ENCODE measurements around the gene HIP1R.
A peak's percentile ranks its signal among the peaks of the same experiment; 100 is the strongest.

The HIP1R gene

GRCh38 chr12:122868471-122869177, 33.4 kb downstream of the HIP1R start:
- Histone ChIP-seq H3K9ac (ENCODE audit: low read depth in 1 of 2, low read length in 2 of 2) (peak overlapping the region in 1 of 2 donors; percentile 52), H3K27me3 (ENCODE audit: control insufficient read depth in 2 of 2, insufficient read depth in 2 of 2, low read length in 2 of 2) (no peaks in the 10 kb centered on the region), H3K4me1 (ENCODE audit: control insufficient read depth in 2 of 2, insufficient read depth in 2 of 2, low read length in 2 of 2) (peaks cover 62 to 65% of the 10 kb centered on the region in 2 donors)

GRCh38 chr12:122869207-122869973, 34.1 kb downstream of the HIP1R start:
- H3K36me3 ChIP-seq (ENCODE audit: control insufficient read depth in 2 of 2, insufficient read depth in 2 of 2, low read length in 2 of 2), result peaks cover 49 to 62% of the 10 kb centered on the region in 2 donors
- no peak overlapping the region for H3K4me3 ChIP-seq (ENCODE audit: low read length in 2 of 2)
- no peaks in the 10 kb centered on the region for H3K9me3 ChIP-seq (ENCODE audit: control insufficient read depth in 2 of 2, low read length in 2 of 2)
- H3K27me3 ChIP-seq (ENCODE audit: control insufficient read depth in 2 of 2, insufficient read depth in 2 of 2, low read length in 2 of 2), result no peaks in the 10 kb centered on the region
- H3K4me1 ChIP-seq (ENCODE audit: control insufficient read depth in 2 of 2, insufficient read depth in 2 of 2, low read length in 2 of 2), result peaks cover 67% of the 10 kb centered on the region in 2 donors
- peak overlapping the region in 1 of 2 donors; percentile 14 for H3K9ac ChIP-seq (ENCODE audit: low read depth in 1 of 2, low read length in 2 of 2)
- no peak overlapping the region for H3K27ac ChIP-seq (ENCODE audit: low read depth in 2 of 2, low read length in 2 of 2)

More at GRCh38 chr12:122868471-122869177, 33.4 kb downstream of the HIP1R start:
- Histone ChIP-seq H3K36me3 (ENCODE audit: control insufficient read depth in 2 of 2, insufficient read depth in 2 of 2, low read length in 2 of 2) (peaks cover 49 to 66% of the 10 kb centered on the region in 2 donors), H3K9me3 (ENCODE audit: control insufficient read depth in 2 of 2, low read length in 2 of 2) (no peaks in the 10 kb centered on the region), H3K4me3 (ENCODE audit: low read length in 2 of 2) (no peak overlapping the region), H3K27ac (ENCODE audit: low read depth in 2 of 2, low read length in 2 of 2) (peak overlapping the region; percentile 61 to 81)

GRCh38 chr12:122870163-122870842, 35.0 kb downstream of the HIP1R start:
- H3K27ac ChIP-seq (ENCODE audit: low read depth in 2 of 2, low read length in 2 of 2), result no peak overlapping the region
- H3K4me3 ChIP-seq (ENCODE audit: low read length in 2 of 2), result peak overlapping the region in 1 of 2 donors; percentile 71
- no peak overlapping the region for H3K9ac ChIP-seq (ENCODE audit: low read depth in 1 of 2, low read length in 2 of 2)
- H3K9me3 ChIP-seq (ENCODE audit: control insufficient read depth in 2 of 2, low read length in 2 of 2), result no peaks in the 10 kb centered on the region
- H3K4me1 ChIP-seq (ENCODE audit: control insufficient read depth in 2 of 2, insufficient read depth in 2 of 2, low read length in 2 of 2), result peaks cover 66 to 67% of the 10 kb centered on the region in 2 donors
- no peaks in the 10 kb centered on the region for H3K27me3 ChIP-seq (ENCODE audit: control insufficient read depth in 2 of 2, insufficient read depth in 2 of 2, low read length in 2 of 2)
- H3K36me3 ChIP-seq (ENCODE audit: control insufficient read depth in 2 of 2, insufficient read depth in 2 of 2, low read length in 2 of 2), result peaks cover 45 to 54% of the 10 kb centered on the region in 2 donors

- Histone ChIP-seq H3K9ac (ENCODE audit: low read depth in 1 of 2, low read length in 2 of 2) (peak overlapping the region; percentile 67 to 86), H3K4me3 (ENCODE audit: low read length in 2 of 2) (peak overlapping the region; percentile 40 to 71), H3K36me3 (ENCODE audit: control insufficient read depth in 2 of 2, insufficient read depth in 2 of 2, low read length in 2 of 2) (peaks cover 38 to 47% of the 10 kb centered on the region in 2 donors), H3K27ac (ENCODE audit: low read depth in 2 of 2, low read length in 2 of 2) (peak overlapping the region; percentile 89 to 92), H3K9me3 (ENCODE audit: control insufficient read depth in 2 of 2, low read length in 2 of 2) (no peaks in the 10 kb centered on the region), H3K4me1 (ENCODE audit: control insufficient read depth in 2 of 2, insufficient read depth in 2 of 2, low read length in 2 of 2) (peaks cover 66 to 70% of the 10 kb centered on the region in 2 donors), H3K27me3 (ENCODE audit: control insufficient read depth in 2 of 2, insufficient read depth in 2 of 2, low read length in 2 of 2) (no peaks in the 10 kb centered on the region)
Measured at GRCh38 chr12:122870867-122871664, 35.8 kb downstream of the HIP1R start.

- H3K27me3 ChIP-seq (ENCODE audit: control insufficient read depth in 2 of 2, insufficient read depth in 2 of 2, low read length in 2 of 2), result no peaks in the 10 kb centered on the region
- no peaks in the 10 kb centered on the region for H3K9me3 ChIP-seq (ENCODE audit: control insufficient read depth in 2 of 2, low read length in 2 of 2)
- peak overlapping the region; percentile 89 to 92 for H3K27ac ChIP-seq (ENCODE audit: low read depth in 2 of 2, low read length in 2 of 2)
- H3K36me3 ChIP-seq (ENCODE audit: control insufficient read depth in 2 of 2, insufficient read depth in 2 of 2, low read length in 2 of 2), result peaks cover 29 to 38% of the 10 kb centered on the region in 2 donors
- peak overlapping the region; percentile 40 to 71 for H3K4me3 ChIP-seq (ENCODE audit: low read length in 2 of 2)
- H3K4me1 ChIP-seq (ENCODE audit: control insufficient read depth in 2 of 2, insufficient read depth in 2 of 2, low read length in 2 of 2), result peaks cover 66 to 70% of the 10 kb centered on the region in 2 donors
- H3K9ac ChIP-seq (ENCODE audit: low read depth in 1 of 2, low read length in 2 of 2), result peak overlapping the region; percentile 67 to 86
Measured at GRCh38 chr12:122871851-122872780, 36.9 kb downstream of the HIP1R start.

GRCh38 chr12:122872815-122873361, 37.6 kb downstream of the HIP1R start:
- Histone ChIP-seq H3K9ac (ENCODE audit: low read depth in 1 of 2, low read length in 2 of 2) (peak overlapping the region; percentile 14 to 67), H3K4me1 (ENCODE audit: control insufficient read depth in 2 of 2, insufficient read depth in 2 of 2, low read length in 2 of 2) (peaks cover 65 to 67% of the 10 kb centered on the region in 2 donors), H3K9me3 (ENCODE audit: control insufficient read depth in 2 of 2, low read length in 2 of 2) (no peaks in the 10 kb centered on the region), H3K27me3 (ENCODE audit: control insufficient read depth in 2 of 2, insufficient read depth in 2 of 2, low read length in 2 of 2) (no peaks in the 10 kb centered on the region), H3K36me3 (ENCODE audit: control insufficient read depth in 2 of 2, insufficient read depth in 2 of 2, low read length in 2 of 2) (peaks cover 25 to 34% of the 10 kb centered on the region in 2 donors), H3K4me3 (ENCODE audit: low read length in 2 of 2) (peak overlapping the region in 1 of 2 donors; percentile 71), H3K27ac (ENCODE audit: low read depth in 2 of 2, low read length in 2 of 2) (peak overlapping the region; percentile 89 to 92)

- Histone ChIP-seq H3K9me3 (ENCODE audit: control insufficient read depth in 2 of 2, low read length in 2 of 2) (no peaks in the 10 kb centered on the region), H3K36me3 (ENCODE audit: control insufficient read depth in 2 of 2, insufficient read depth in 2 of 2, low read length in 2 of 2) (peaks cover 19 to 27% of the 10 kb centered on the region in 2 donors), H3K4me3 (ENCODE audit: low read length in 2 of 2) (peak overlapping the region in 1 of 2 donors; percentile 71), H3K4me1 (ENCODE audit: control insufficient read depth in 2 of 2, insufficient read depth in 2 of 2, low read length in 2 of 2) (peaks cover 59 to 60% of the 10 kb centered on the region in 2 donors), H3K27ac (ENCODE audit: low read depth in 2 of 2, low read length in 2 of 2) (peak overlapping the region; percentile 89 to 92), H3K27me3 (ENCODE audit: control insufficient read depth in 2 of 2, insufficient read depth in 2 of 2, low read length in 2 of 2) (no peaks in the 10 kb centered on the region), H3K9ac (ENCODE audit: low read depth in 1 of 2, low read length in 2 of 2) (peak overlapping the region; percentile 14 to 67)
Measured at GRCh38 chr12:122873540-122873939, 38.3 kb downstream of the HIP1R start.

- peaks cover 53 to 55% of the 10 kb centered on the region in 2 donors for H3K4me1 ChIP-seq (ENCODE audit: control insufficient read depth in 2 of 2, insufficient read depth in 2 of 2, low read length in 2 of 2)
- no peak overlapping the region for H3K4me3 ChIP-seq (ENCODE audit: low read length in 2 of 2)
- no peak overlapping the region for H3K9ac ChIP-seq (ENCODE audit: low read depth in 1 of 2, low read length in 2 of 2)
- no peaks in the 10 kb centered on the region for H3K9me3 ChIP-seq (ENCODE audit: control insufficient read depth in 2 of 2, low read length in 2 of 2)
- peaks cover 14 to 22% of the 10 kb centered on the region in 2 donors for H3K36me3 ChIP-seq (ENCODE audit: control insufficient read depth in 2 of 2, insufficient read depth in 2 of 2, low read length in 2 of 2)
- peak overlapping the region in 1 of 2 donors; percentile 92 for H3K27ac ChIP-seq (ENCODE audit: low read depth in 2 of 2, low read length in 2 of 2)
- H3K27me3 ChIP-seq (ENCODE audit: control insufficient read depth in 2 of 2, insufficient read depth in 2 of 2, low read length in 2 of 2), result no peaks in the 10 kb centered on the region
Measured at GRCh38 chr12:122874081-122874480, 38.8 kb downstream of the HIP1R start.

All from mucosa of rectum (tissue), 2 donors.